Ovary (tissue), 3 donors: Measurements from ENCODE around the gene ENGASE.

ENCODE experiments used
- EP300 ChIP-seq: sonication (generic); formaldehyde crosslinking; IDR thresholded peaks from one replicate; pipeline ENCODE4 v1.6.1; 2017; ENCODE audit warnings: antibody characterized with exemption
- TF ChIP-seq, protein P1 (sequence below), 3 donors: fragments of 450-650 bp in 2 of 3; fragments of 200-600 bp in 1 of 3; IDR thresholded peaks; one replicate each; pipeline versions ENCODE4 v1.5.1 to v1.8.0; 2016 to 2022; ENCODE audit warnings: antibody characterized with exemption in 3 of 3, mild to moderate bottlenecking in 1 of 3
- donor health status: DM: no; HTN: no; CAD: no.

DNA sequence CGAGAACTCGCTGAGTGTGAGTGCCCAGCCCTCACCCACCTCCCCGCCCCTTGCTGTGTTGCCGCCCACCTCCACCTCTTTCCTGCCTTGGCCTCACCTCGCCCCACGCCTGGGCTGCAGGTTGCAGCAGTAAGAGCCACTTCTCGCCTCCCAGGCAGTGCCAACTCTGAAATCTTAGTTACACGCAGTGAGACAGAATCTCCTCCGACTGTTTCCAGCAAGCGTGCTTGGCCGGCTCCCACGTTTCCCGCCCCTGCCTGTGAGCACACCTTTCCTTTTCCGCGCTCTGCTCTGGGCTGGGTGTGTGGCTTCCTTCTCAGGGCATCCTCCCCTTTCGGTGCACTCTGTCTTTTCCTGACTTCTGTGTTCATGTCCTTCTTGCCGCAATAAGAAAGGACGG, 5.7 kb downstream of the ENGASE start:
- TF ChIP-seq, protein P1, sequence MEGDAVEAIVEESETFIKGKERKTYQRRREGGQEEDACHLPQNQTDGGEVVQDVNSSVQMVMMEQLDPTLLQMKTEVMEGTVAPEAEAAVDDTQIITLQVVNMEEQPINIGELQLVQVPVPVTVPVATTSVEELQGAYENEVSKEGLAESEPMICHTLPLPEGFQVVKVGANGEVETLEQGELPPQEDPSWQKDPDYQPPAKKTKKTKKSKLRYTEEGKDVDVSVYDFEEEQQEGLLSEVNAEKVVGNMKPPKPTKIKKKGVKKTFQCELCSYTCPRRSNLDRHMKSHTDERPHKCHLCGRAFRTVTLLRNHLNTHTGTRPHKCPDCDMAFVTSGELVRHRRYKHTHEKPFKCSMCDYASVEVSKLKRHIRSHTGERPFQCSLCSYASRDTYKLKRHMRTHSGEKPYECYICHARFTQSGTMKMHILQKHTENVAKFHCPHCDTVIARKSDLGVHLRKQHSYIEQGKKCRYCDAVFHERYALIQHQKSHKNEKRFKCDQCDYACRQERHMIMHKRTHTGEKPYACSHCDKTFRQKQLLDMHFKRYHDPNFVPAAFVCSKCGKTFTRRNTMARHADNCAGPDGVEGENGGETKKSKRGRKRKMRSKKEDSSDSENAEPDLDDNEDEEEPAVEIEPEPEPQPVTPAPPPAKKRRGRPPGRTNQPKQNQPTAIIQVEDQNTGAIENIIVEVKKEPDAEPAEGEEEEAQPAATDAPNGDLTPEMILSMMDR (IDR thresholded peaks at IDR 0.05) = no peak
- no peak for TF ChIP-seq EP300
